ENCODE measurements around the gene CACNA2D3.
A peak's percentile ranks its signal among the peaks of the same experiment; 100 is the strongest.

CACNA2D3 gene

GRCh38 chr3:54781728-54782127 lies 659.4 kb downstream of the CACNA2D3 start:
- no peak for DNase-seq

GRCh38 chr3:54783611-54784010 lies 661.3 kb downstream of the CACNA2D3 start:
- DNase-seq: no peak

- DNase-seq: no peak
These were observed 661.7 kb downstream of the CACNA2D3 start for GRCh38 chr3:54784021-54784420.

GRCh38 chr3:54785976-54786375 lies 663.6 kb downstream of the CACNA2D3 start:
- DNase-seq: no peak

GRCh38 chr3:54790051-54790450 lies 667.7 kb downstream of the CACNA2D3 start:
- DNase-seq: no peak

- DNase-seq: no peak
These were observed 669.3 kb downstream of the CACNA2D3 start for GRCh38 chr3:54791501-54792156.

GRCh38 chr3:54792584-54792983 lies 670.2 kb downstream of the CACNA2D3 start:
- DNase-seq: no peak

GRCh38 chr3:54793171-54793570 lies 670.8 kb downstream of the CACNA2D3 start:
- DNase-seq: no peak

GRCh38 chr3:54797111-54797510 lies 674.8 kb downstream of the CACNA2D3 start:
- no peak for DNase-seq

GRCh38 chr3:54800478-54800877 lies 678.1 kb downstream of the CACNA2D3 start:
- no peak for DNase-seq

GRCh38 chr3:54801977-54802376 lies 679.6 kb downstream of the CACNA2D3 start:
- DNase-seq: no peak

GRCh38 chr3:54810401-54810800 lies 688.0 kb downstream of the CACNA2D3 start:
- DNase-seq: no peak

GRCh38 chr3:54814224-54814623 lies 691.9 kb downstream of the CACNA2D3 start:
- no peak for DNase-seq

GRCh38 chr3:54817628-54818027 lies 695.3 kb downstream of the CACNA2D3 start:
- no peak for DNase-seq

GRCh38 chr3:54818486-54818885 lies 696.1 kb downstream of the CACNA2D3 start:
- DNase-seq: no peak

- no peak for DNase-seq
These were observed 696.6 kb downstream of the CACNA2D3 start for GRCh38 chr3:54818942-54819341.

GRCh38 chr3:54819946-54820345 lies 697.6 kb downstream of the CACNA2D3 start:
- DNase-seq: no peak

GRCh38 chr3:54822206-54822605 lies 699.9 kb downstream of the CACNA2D3 start:
- DNase-seq: no peak

GRCh38 chr3:54826251-54826691 lies 703.9 kb downstream of the CACNA2D3 start:
- no peak for DNase-seq

GRCh38 chr3:54827056-54827687 lies 704.8 kb downstream of the CACNA2D3 start:
- no peak for DNase-seq

- no peak for DNase-seq
These were observed 705.4 kb downstream of the CACNA2D3 start for GRCh38 chr3:54827776-54828175.

- no peak for DNase-seq
These were observed 708.3 kb downstream of the CACNA2D3 start for GRCh38 chr3:54830658-54831057.

GRCh38 chr3:54831112-54831511 lies 708.8 kb downstream of the CACNA2D3 start:
- no peak for DNase-seq

- DNase-seq: no peak
These were observed 710.5 kb downstream of the CACNA2D3 start for GRCh38 chr3:54832876-54833275.

GRCh38 chr3:54835701-54836100 lies 713.3 kb downstream of the CACNA2D3 start:
- DNase-seq: peak in 1 of 2 experiments; percentile 71
